Testis (tissue), 3 donors: ENCODE data around the gene SEC24D. TPM values are rescaled to one million over a fixed set of nuclear protein-coding genes. Genes with fewer than 3 reads are reported as not detected.
"Not testable (repeated sequence)": the region's sequence is repeated elsewhere in the genome, so short reads cannot be mapped to it uniquely, and the experiment has no call there.

Experiments
- DNase-seq: peaks from one replicate; pipeline ENCODE4 v3.0.0-alpha.2; 2019
- H3K27ac ChIP-seq, 2 donors: fragments of 200-600 bp; sonication (generic); one replicate each; pipeline ENCODE4 v1.5.1; 2019
- H3K27me3 ChIP-seq: fragments of 200-600 bp; sonication (generic); one replicate; pipeline ENCODE4 v1.5.1; 2019
- H3K36me3 ChIP-seq: fragments of 200-600 bp; sonication (generic); one replicate; pipeline ENCODE4 v1.5.1; 2017; ENCODE audit warnings: low read depth; ENCODE audit errors: missing control alignments
- H3K4me1 ChIP-seq: fragments of 200-600 bp; sonication (generic); one replicate; pipeline ENCODE4 v1.5.1; 2019
- H3K4me3 ChIP-seq, 2 donors: fragments of 200-600 bp; sonication (generic); one replicate each; pipeline ENCODE4 v1.5.1; 2017 to 2019
- H3K9me3 ChIP-seq: fragments of 200-600 bp; sonication (generic); one replicate; pipeline ENCODE4 v1.5.1; 2017
- CTCF ChIP-seq, 3 experiments: fragments of 450-650 bp in 2 of 3; fragments of 200-600 bp in 1 of 3; sonication (generic) in 1 of 3; IDR thresholded peaks; one replicate each; pipeline ENCODE4 v1.5.1; 2016 to 2019; ENCODE audit warnings: antibody characterized with exemption in 3 of 3, mild to moderate bottlenecking in 2 of 3, moderate library complexity in 1 of 3
- POLR2A ChIP-seq: fragments of 450-650 bp; IDR thresholded peaks from one replicate; pipeline ENCODE4 v1.6.1; 2017; ENCODE audit warnings: antibody characterized with exemption, mild to moderate bottlenecking, moderate library complexity
- WGBS, 2 donors: methylation state at CpG; one replicate each; pipeline ENCODE4 v1.1.5; 2018; 5-methylcytosine and 5-hydroxymethylcytosine counted together
- intact Hi-C: fragments of 100-400 bp; cut with DNase I; formaldehyde crosslinking; loops from one replicate; pipeline ENCODE4 v1.15.1; 2023; ENCODE audit warnings: low total_unique reads
- polyA plus RNA-seq: library from polyadenylated mRNA; stranded (reverse); fragments of 350-450 nt; fragmentation: Illumina TruSeq; extraction: RNeasy Lipid Tissue Mini Kit (QIAGEN cat#74804); gene quantifications from one replicate; pipeline ENCODE4 v1.2.3, GENCODE V29; 2014; ENCODE audit warnings: low read depth, low replicate concordance; ENCODE audit not compliant: insufficient read depth
- total RNA-seq, 2 donors: library from RNA; depleted of rRNA; stranded (reverse); fragments of >200 nt; gene quantifications; one replicate each; pipeline ENCODE4 v1.2.3, GENCODE V29; 2016

Gene SEC24D
- total and polyA plus RNA-seq, 3 donors from 2014 or later = 53.4 to 74.1 (median 62.2) TPM

GRCh38 chr4:118788911-118789310 lies 47.0 kb downstream of the SEC24D start:
- peaks cover 22% of the 10 kb centered on the region for H3K4me1 ChIP-seq

GRCh38 chr4:118787844-118788380 lies 48.0 kb downstream of the SEC24D start:
- H3K27me3 ChIP-seq = no peaks in the 10 kb centered on the region
- no peak overlapping the region for H3K4me3 ChIP-seq
- no peaks in the 10 kb centered on the region for H3K9me3 ChIP-seq
- peak overlapping the region in 1 of 2 donors; percentile 38 for H3K27ac ChIP-seq
- no peaks in the 10 kb centered on the region for H3K36me3 ChIP-seq
- intact Hi-C loops = no loop called here
- no peak for DNase-seq
- TF ChIP-seq POLR2A = no peak
- no peak for TF ChIP-seq CTCF (IDR thresholded peaks at IDR 0.05)
- peaks cover 22% of the 10 kb centered on the region for H3K4me1 ChIP-seq
- 92 to 100% methylated on average over 1 of the region's 1 CpG for WGBS, 2 donors

More at GRCh38 chr4:118788911-118789310, 47.0 kb downstream of the SEC24D start:
- Histone ChIP-seq H3K9me3 (no peaks in the 10 kb centered on the region), H3K27me3 (no peaks in the 10 kb centered on the region), H3K27ac (peak overlapping the region in 1 of 2 donors; percentile 1), H3K36me3 (no peaks in the 10 kb centered on the region), H3K4me3 (no peak overlapping the region)
- intact Hi-C loops = no loop called here
- DNase-seq = no peak
- TF ChIP-seq CTCF (IDR thresholded peaks at IDR 0.05) = no peak
- no peak for TF ChIP-seq POLR2A

- H3K4me3 ChIP-seq = no peak overlapping the region
- 47 to 58% methylated on average over 1 of the region's 1 CpG for WGBS, 2 donors
- H3K27me3 ChIP-seq = no peaks in the 10 kb centered on the region
- no peaks in the 10 kb centered on the region for H3K36me3 ChIP-seq
- H3K27ac ChIP-seq = no peak overlapping the region
- intact Hi-C loops = no loop called here
- no peak for TF ChIP-seq CTCF (IDR thresholded peaks at IDR 0.05)
- no peak for TF ChIP-seq POLR2A
- H3K4me1 ChIP-seq = peaks cover 22% of the 10 kb centered on the region
- H3K9me3 ChIP-seq = no peaks in the 10 kb centered on the region
- no peak for DNase-seq
Observed at GRCh38 chr4:118784776-118785175, 51.1 kb downstream of the SEC24D start.

- no peaks in the 10 kb centered on the region for H3K36me3 ChIP-seq
- H3K4me3 ChIP-seq = no peak overlapping the region
- no peaks in the 10 kb centered on the region for H3K27me3 ChIP-seq
- intact Hi-C loops = no loop called here
- no peak for DNase-seq
- 94 to 96% methylated on average over 5 of the region's 5 CpGs for WGBS, 2 donors
- no peak for TF ChIP-seq CTCF (IDR thresholded peaks at IDR 0.05)
- TF ChIP-seq POLR2A = no peak
- H3K4me1 ChIP-seq = peaks cover 22% of the 10 kb centered on the region
- no peak overlapping the region for H3K27ac ChIP-seq
- no peaks in the 10 kb centered on the region for H3K9me3 ChIP-seq
Observed at GRCh38 chr4:118783887-118784286, 52.0 kb downstream of the SEC24D start.

- not testable (repeated sequence) for H3K27me3 ChIP-seq
Observed at GRCh38 chr4:118782886-118783285, 53.0 kb downstream of the SEC24D start.

GRCh38 chr4:118777649-118778048 lies 58.3 kb downstream of the SEC24D start:
- peaks cover 13% of the 10 kb centered on the region for H3K4me1 ChIP-seq
- H3K4me3 ChIP-seq, DNase-seq, H3K27me3 ChIP-seq, intact Hi-C loops, H3K36me3 ChIP-seq, H3K9me3 ChIP-seq, H3K27ac ChIP-seq: not testable (repeated sequence)
- WGBS, 2 donors = 88 to 100% methylated on average over 2 of the region's 2 CpGs

More at GRCh38 chr4:118782886-118783285, 53.0 kb downstream of the SEC24D start:
- DNase-seq, H3K4me3 ChIP-seq, H3K36me3 ChIP-seq, H3K27ac ChIP-seq, intact Hi-C loops, H3K9me3 ChIP-seq: not testable (repeated sequence)
- 92 to 99% methylated on average over 7 to 13 of the region's 13 CpGs for WGBS, 2 donors
- peaks cover 18% of the 10 kb centered on the region for H3K4me1 ChIP-seq

- H3K27me3 ChIP-seq, H3K9me3 ChIP-seq, intact Hi-C loops, H3K36me3 ChIP-seq, H3K4me3 ChIP-seq, DNase-seq: not testable (repeated sequence)
- 69 to 85% methylated on average over 2 of the region's 2 CpGs for WGBS, 2 donors
- peak overlapping the region in 1 of 2 donors; percentile 10 for H3K27ac ChIP-seq
- peaks cover 19% of the 10 kb centered on the region for H3K4me1 ChIP-seq
Observed at GRCh38 chr4:118776955-118777640, 58.8 kb downstream of the SEC24D start.
